HEK293 (cell line): ENCODE results near the gene NUMBL.

Experiments used
- GLI2 ChIP-seq: fragments of 450-650 bp; formaldehyde crosslinking; IDR thresholded peaks from 2 replicates; pipeline ENCODE4; 2017; ENCODE audit warnings: missing biosample characterization, missing genetic modification characterization, low read depth, borderline replicate concordance
- HOXC10 ChIP-seq: sonication (generic); formaldehyde crosslinking; IDR thresholded peaks from 2 replicates; pipeline ENCODE4 v1.8.1; 2023; ENCODE audit warnings: mild to moderate bottlenecking, missing genetic modification reagents
- IKZF3 ChIP-seq: fragments of 450-650 bp; IDR thresholded peaks from 2 replicates; pipeline ENCODE4 v1.5.0; 2018; ENCODE audit warnings: missing biosample characterization, mild to moderate bottlenecking, missing genetic modification characterization, moderate library complexity
- MEIS1 ChIP-seq: sonication (generic); formaldehyde crosslinking; IDR thresholded peaks from 2 replicates; pipeline ENCODE4 v1.8.1; 2022; ENCODE audit warnings: missing genetic modification reagents, mild to moderate bottlenecking, borderline replicate concordance
- MZF1 ChIP-seq: fragments of 450-650 bp; formaldehyde crosslinking; IDR thresholded peaks from 2 replicates; pipeline ENCODE4 v1.5.1; 2017; ENCODE audit warnings: missing biosample characterization, missing genetic modification characterization, borderline replicate concordance
- OVOL3 ChIP-seq: fragments of 450-650 bp; formaldehyde crosslinking; IDR thresholded peaks from 2 replicates; pipeline ENCODE4 v1.5.1; 2016; ENCODE audit warnings: missing biosample characterization, missing genetic modification characterization
- PATZ1 ChIP-seq: fragments of 450-650 bp; formaldehyde crosslinking; IDR thresholded peaks from 2 replicates; pipeline ENCODE4 v1.5.1; 2016; ENCODE audit warnings: missing biosample characterization, missing genetic modification characterization
- PRDM1 ChIP-seq: fragments of 450-650 bp; formaldehyde crosslinking; IDR thresholded peaks from 2 replicates; pipeline ENCODE4; 2016; ENCODE audit warnings: missing biosample characterization, missing genetic modification characterization
- RBAK ChIP-seq: fragments of 450-650 bp; formaldehyde crosslinking; IDR thresholded peaks from 2 replicates; pipeline ENCODE4 v1.5.1; 2016; ENCODE audit warnings: missing biosample characterization, missing genetic modification characterization
- SALL2 ChIP-seq: fragments of 450-650 bp; formaldehyde crosslinking; IDR thresholded peaks from 2 replicates; pipeline ENCODE4 v1.5.0; 2017; ENCODE audit warnings: missing biosample characterization, mild to moderate bottlenecking, missing genetic modification characterization, borderline replicate concordance
- SP2 ChIP-seq: fragments of 450-650 bp; formaldehyde crosslinking; IDR thresholded peaks from 2 replicates; pipeline ENCODE4 v1.5.1; 2016; ENCODE audit warnings: missing biosample characterization, missing genetic modification characterization
- SP7 ChIP-seq: fragments of 450-650 bp; formaldehyde crosslinking; IDR thresholded peaks from 2 replicates; pipeline ENCODE4 v1.5.1; 2016; ENCODE audit warnings: missing biosample characterization, missing genetic modification characterization
- ZBTB7A ChIP-seq: fragments of 450-650 bp; formaldehyde crosslinking; IDR thresholded peaks from 2 replicates; pipeline ENCODE4 v1.5.1; 2016; ENCODE audit warnings: low read depth, missing biosample characterization, missing genetic modification characterization
- ZFP69B ChIP-seq: fragments of 450-650 bp; formaldehyde crosslinking; IDR thresholded peaks from 2 replicates; pipeline ENCODE4 v1.5.1; 2016; ENCODE audit warnings: missing biosample characterization, missing genetic modification characterization
- ZNF155 ChIP-seq: fragments of 450-650 bp; formaldehyde crosslinking; IDR thresholded peaks from 2 replicates; pipeline ENCODE4 v1.5.1; 2016; ENCODE audit warnings: missing biosample characterization, missing genetic modification characterization
- ZNF169 ChIP-seq: fragments of 450-650 bp; formaldehyde crosslinking; IDR thresholded peaks from 2 replicates; pipeline ENCODE4 v1.5.1; 2016; ENCODE audit warnings: missing biosample characterization, missing genetic modification characterization
- ZNF184 ChIP-seq: fragments of 450-650 bp; IDR thresholded peaks from 2 replicates; pipeline ENCODE4 v1.5.1; 2018; ENCODE audit warnings: missing biosample characterization, mild to moderate bottlenecking, missing genetic modification characterization
- ZNF221 ChIP-seq: fragments of 450-650 bp; formaldehyde crosslinking; IDR thresholded peaks from 2 replicates; pipeline ENCODE4 v1.5.1; 2017; ENCODE audit warnings: missing biosample characterization, missing genetic modification characterization, borderline replicate concordance
- ZNF223 ChIP-seq: fragments of 450-650 bp; formaldehyde crosslinking; IDR thresholded peaks from 2 replicates; pipeline ENCODE4 v1.5.1; 2016; ENCODE audit warnings: missing biosample characterization, missing genetic modification characterization
- ZNF239 ChIP-seq: fragments of 450-650 bp; formaldehyde crosslinking; IDR thresholded peaks from 2 replicates; pipeline ENCODE4 v1.5.1; 2016; ENCODE audit warnings: missing biosample characterization, missing genetic modification characterization
- ZNF24 ChIP-seq: fragments of 450-650 bp; formaldehyde crosslinking; IDR thresholded peaks from 2 replicates; pipeline ENCODE4 v1.5.1; 2016; ENCODE audit warnings: missing biosample characterization, missing genetic modification characterization
- ZNF248 ChIP-seq: fragments of 450-650 bp; formaldehyde crosslinking; IDR thresholded peaks from 2 replicates; pipeline ENCODE4 v1.5.1; 2017; ENCODE audit warnings: missing biosample characterization, missing genetic modification characterization
- ZNF394 ChIP-seq: fragments of 450-650 bp; formaldehyde crosslinking; IDR thresholded peaks from 2 replicates; pipeline ENCODE4 v1.5.1; 2016; ENCODE audit warnings: missing biosample characterization, missing genetic modification characterization, mild to moderate bottlenecking, moderate library complexity, borderline replicate concordance
- ZNF48 ChIP-seq: fragments of 450-650 bp; formaldehyde crosslinking; IDR thresholded peaks from 2 replicates; pipeline ENCODE4 v1.5.1; 2016; ENCODE audit warnings: missing biosample characterization, missing genetic modification characterization
- ZNF571 ChIP-seq: fragments of 450-650 bp; formaldehyde crosslinking; IDR thresholded peaks from 2 replicates; pipeline ENCODE4 v1.5.0; 2017; ENCODE audit warnings: missing biosample characterization, missing genetic modification characterization
- ZNF610 ChIP-seq: fragments of 450-650 bp; formaldehyde crosslinking; IDR thresholded peaks from 2 replicates; pipeline ENCODE4 v1.5.1; 2016; ENCODE audit warnings: missing biosample characterization, missing genetic modification characterization, borderline replicate concordance
- ZNF660 ChIP-seq: fragments of 450-650 bp; IDR thresholded peaks from 2 replicates; pipeline ENCODE4 v1.5.1; 2018; ENCODE audit warnings: missing biosample characterization, mild to moderate bottlenecking, missing genetic modification characterization
- ZNF76 ChIP-seq: fragments of 450-650 bp; formaldehyde crosslinking; IDR thresholded peaks from 2 replicates; pipeline ENCODE4; 2016; ENCODE audit warnings: low read depth, missing biosample characterization, missing genetic modification characterization, borderline replicate concordance
- ZNF768 ChIP-seq: fragments of 450-650 bp; formaldehyde crosslinking; IDR thresholded peaks from 2 replicates; pipeline ENCODE4 v1.5.1; 2018; ENCODE audit warnings: missing biosample characterization, mild to moderate bottlenecking, missing genetic modification characterization
- ZSCAN5A ChIP-seq: fragments of 450-650 bp; formaldehyde crosslinking; IDR thresholded peaks from 2 replicates; pipeline ENCODE4 v1.5.1; 2016; ENCODE audit warnings: missing biosample characterization, missing genetic modification characterization
- TF ChIP-seq, protein P1 (sequence below): fragments of 450-650 bp; formaldehyde crosslinking; IDR thresholded peaks from 2 replicates; pipeline ENCODE4 v1.5.1; 2016; ENCODE audit warnings: missing biosample characterization, missing genetic modification characterization
- TF ChIP-seq, protein P2 (sequence below): fragments of 450-650 bp; formaldehyde crosslinking; IDR thresholded peaks from 2 replicates; pipeline ENCODE4 v1.5.1; 2017; ENCODE audit warnings: missing biosample characterization, missing genetic modification characterization
- TF ChIP-seq, protein P3 (sequence below): fragments of 450-650 bp; formaldehyde crosslinking; IDR thresholded peaks from 2 replicates; pipeline ENCODE4 v1.5.1; 2016; ENCODE audit warnings: missing biosample characterization, missing genetic modification characterization

The NUMBL gene

GRCh38 chr19:40716031-40716481 lies 25.6 kb upstream of the NUMBL start (continued):
- TF ChIP-seq ZNF48 (tag by site-specific recombination) (no peak), ZNF610 (tag by site-specific recombination) (no peak), ZSCAN5A (tag by site-specific recombination) (0 out of 2 replicates have a peak, but pooled peaks have one; percentile 0), ZNF223 (tag by site-specific recombination) (no peak), GLI2 (tag by site-specific recombination) (no peak), ZFP69B (tag by site-specific recombination) (no peak), ZNF184 (tag by site-specific recombination) (peak; percentile 83), IKZF3 (tag by site-specific recombination) (no peak), SP7 (tag by site-specific recombination) (no peak), PRDM1 (no peak), ZNF24 (tag by site-specific recombination) (no peak), SALL2 (tag by site-specific recombination) (no peak), ZNF660 (tag by site-specific recombination) (0 out of 2 replicates have a peak, but pooled peaks have one; percentile 15), ZNF221 (tag by site-specific recombination) (no peak), ZNF239 (tag by site-specific recombination) (0 out of 2 replicates have a peak, but pooled peaks have one; percentile 3), ZBTB7A (tag by site-specific recombination) (no peak), ZNF76 (no peak), MZF1 (tag by site-specific recombination) (0 out of 2 replicates have a peak, but pooled peaks have one; percentile 11), OVOL3 (tag by site-specific recombination) (no peak), ZNF394 (tag by site-specific recombination) (no peak; the same call in 1 of the 2 replicates), SP2 (tag by site-specific recombination) (no peak), ZNF169 (tag by site-specific recombination) (no peak), ZNF571 (tag by site-specific recombination) (no peak), ZNF155 (tag by site-specific recombination) (no peak), MEIS1 (CRISPR knock-in tag) (no peak), ZNF248 (tag by site-specific recombination) (no peak), PATZ1 (tag by site-specific recombination) (no peak; the same call in 1 of the 2 replicates), HOXC10 (CRISPR knock-in tag) (no peak), RBAK (tag by site-specific recombination) (peak; percentile 7; the same call in 1 of the 2 replicates), ZNF768 (tag by site-specific recombination) (0 out of 2 replicates have a peak, but pooled peaks have one; percentile 79)
- TF ChIP-seq, protein P1, sequence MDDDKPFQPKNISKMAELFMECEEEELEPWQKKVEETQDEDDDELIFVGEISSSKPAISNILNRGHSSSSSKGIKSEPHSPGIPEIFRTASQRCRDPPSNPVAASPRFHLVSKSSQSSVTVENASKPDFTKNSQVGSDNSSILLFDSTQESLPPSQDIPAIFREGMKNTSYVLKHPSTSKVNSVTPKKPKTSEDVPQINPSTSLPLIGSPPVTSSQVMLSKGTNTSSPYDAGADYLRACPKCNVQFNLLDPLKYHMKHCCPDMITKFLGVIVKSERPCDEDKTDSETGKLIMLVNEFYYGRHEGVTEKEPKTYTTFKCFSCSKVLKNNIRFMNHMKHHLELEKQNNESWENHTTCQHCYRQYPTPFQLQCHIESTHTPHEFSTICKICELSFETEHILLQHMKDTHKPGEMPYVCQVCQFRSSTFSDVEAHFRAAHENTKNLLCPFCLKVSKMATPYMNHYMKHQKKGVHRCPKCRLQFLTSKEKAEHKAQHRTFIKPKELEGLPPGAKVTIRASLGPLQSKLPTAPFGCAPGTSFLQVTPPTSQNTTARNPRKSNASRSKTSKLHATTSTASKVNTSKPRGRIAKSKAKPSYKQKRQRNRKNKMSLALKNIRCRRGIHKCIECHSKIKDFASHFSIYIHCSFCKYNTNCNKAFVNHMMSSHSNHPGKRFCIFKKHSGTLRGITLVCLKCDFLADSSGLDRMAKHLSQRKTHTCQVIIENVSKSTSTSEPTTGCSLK (tag by site-specific recombination): no peak
- TF ChIP-seq, protein P2, sequence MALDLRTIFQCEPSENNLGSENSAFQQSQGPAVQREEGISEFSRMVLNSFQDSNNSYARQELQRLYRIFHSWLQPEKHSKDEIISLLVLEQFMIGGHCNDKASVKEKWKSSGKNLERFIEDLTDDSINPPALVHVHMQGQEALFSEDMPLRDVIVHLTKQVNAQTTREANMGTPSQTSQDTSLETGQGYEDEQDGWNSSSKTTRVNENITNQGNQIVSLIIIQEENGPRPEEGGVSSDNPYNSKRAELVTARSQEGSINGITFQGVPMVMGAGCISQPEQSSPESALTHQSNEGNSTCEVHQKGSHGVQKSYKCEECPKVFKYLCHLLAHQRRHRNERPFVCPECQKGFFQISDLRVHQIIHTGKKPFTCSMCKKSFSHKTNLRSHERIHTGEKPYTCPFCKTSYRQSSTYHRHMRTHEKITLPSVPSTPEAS (tag by site-specific recombination): no peak
- TF ChIP-seq, protein P3, sequence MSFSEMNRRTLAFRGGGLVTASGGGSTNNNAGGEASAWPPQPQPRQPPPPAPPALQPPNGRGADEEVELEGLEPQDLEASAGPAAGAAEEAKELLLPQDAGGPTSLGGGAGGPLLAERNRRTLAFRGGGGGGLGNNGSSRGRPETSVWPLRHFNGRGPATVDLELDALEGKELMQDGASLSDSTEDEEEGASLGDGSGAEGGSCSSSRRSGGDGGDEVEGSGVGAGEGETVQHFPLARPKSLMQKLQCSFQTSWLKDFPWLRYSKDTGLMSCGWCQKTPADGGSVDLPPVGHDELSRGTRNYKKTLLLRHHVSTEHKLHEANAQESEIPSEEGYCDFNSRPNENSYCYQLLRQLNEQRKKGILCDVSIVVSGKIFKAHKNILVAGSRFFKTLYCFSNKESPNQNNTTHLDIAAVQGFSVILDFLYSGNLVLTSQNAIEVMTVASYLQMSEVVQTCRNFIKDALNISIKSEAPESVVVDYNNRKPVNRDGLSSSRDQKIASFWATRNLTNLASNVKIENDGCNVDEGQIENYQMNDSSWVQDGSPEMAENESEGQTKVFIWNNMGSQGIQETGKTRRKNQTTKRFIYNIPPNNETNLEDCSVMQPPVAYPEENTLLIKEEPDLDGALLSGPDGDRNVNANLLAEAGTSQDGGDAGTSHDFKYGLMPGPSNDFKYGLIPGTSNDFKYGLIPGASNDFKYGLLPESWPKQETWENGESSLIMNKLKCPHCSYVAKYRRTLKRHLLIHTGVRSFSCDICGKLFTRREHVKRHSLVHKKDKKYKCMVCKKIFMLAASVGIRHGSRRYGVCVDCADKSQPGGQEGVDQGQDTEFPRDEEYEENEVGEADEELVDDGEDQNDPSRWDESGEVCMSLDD (tag by site-specific recombination): no peak
